HEK293T (cell line): ENCODE results near the gene OR4F6.

ENCODE experiments used
- ARNT ChIP-seq: fragments of 450-650 bp; IDR thresholded peaks from 2 replicates; pipeline ENCODE4 v1.6.1; 2017; ENCODE audit warnings: mild to moderate bottlenecking
- BHLHE40 ChIP-seq: fragments of 450-650 bp; IDR thresholded peaks from 2 replicates; pipeline ENCODE4 v1.6.1; 2016; ENCODE audit warnings: mild to moderate bottlenecking, moderate library complexity, borderline replicate concordance
- CTBP1 ChIP-seq: fragments of 450-650 bp; IDR thresholded peaks from 2 replicates; pipeline ENCODE4 v1.6.1; 2016; ENCODE audit warnings: borderline replicate concordance
- FOXA1 ChIP-seq: fragments of 450-650 bp; IDR thresholded peaks from 2 replicates; pipeline ENCODE4 v1.6.1; 2016; ENCODE audit warnings: mild to moderate bottlenecking
- FOXK2 ChIP-seq: fragments of 450-650 bp; IDR thresholded peaks from 2 replicates; pipeline ENCODE4 v1.6.1; 2016; ENCODE audit warnings: mild to moderate bottlenecking
- HDGF ChIP-seq: fragments of 450-650 bp; IDR thresholded peaks from 2 replicates; pipeline ENCODE4 v1.6.1; 2017; ENCODE audit warnings: antibody characterized with exemption, borderline replicate concordance
- LEF1 ChIP-seq: fragments of 450-650 bp; IDR thresholded peaks from 2 replicates; pipeline ENCODE4 v1.6.1; 2017; ENCODE audit warnings: mild to moderate bottlenecking, borderline replicate concordance
- SP1 ChIP-seq: fragments of 450-650 bp; IDR thresholded peaks from 2 replicates; pipeline ENCODE4 v1.6.1; 2017
- TARDBP ChIP-seq: fragments of 450-650 bp; IDR thresholded peaks from 2 replicates; pipeline ENCODE4 v1.6.1; 2016
- ZNF384 ChIP-seq: fragments of 450-650 bp; IDR thresholded peaks from 2 replicates; pipeline ENCODE4 v1.6.1; 2016

DNA sequence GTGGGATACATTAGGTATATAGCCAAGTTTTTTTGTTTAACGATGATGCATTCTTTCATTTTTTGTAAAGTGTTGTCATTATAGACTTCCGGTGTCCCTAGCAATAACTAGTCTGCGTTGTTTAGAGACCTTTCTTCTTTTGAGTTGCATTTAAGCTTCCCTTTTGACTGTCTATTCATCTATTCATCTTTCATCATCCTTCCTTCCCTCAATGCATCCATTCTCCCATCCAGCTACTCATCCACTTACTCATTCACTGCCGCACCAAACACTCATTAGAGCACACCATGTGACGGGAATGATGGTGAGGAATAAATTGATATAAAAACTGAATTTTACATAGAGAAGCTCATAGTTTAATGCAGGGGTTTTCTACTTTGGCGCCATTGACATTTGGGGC, 41.6 kb downstream of the OR4F6 start:
- no peak for TF ChIP-seq CTBP1
- no peak for TF ChIP-seq FOXA1
- TF ChIP-seq SP1 = no peak
- TF ChIP-seq HDGF = no peak
- TF ChIP-seq BHLHE40 = no peak
- no peak for TF ChIP-seq TARDBP
- no peak for TF ChIP-seq ZNF384
- TF ChIP-seq ARNT = no peak
- TF ChIP-seq FOXK2 = no peak
- TF ChIP-seq LEF1 = no peak
